NCI-H187 treated with DMSO at 0.1 percent for 48 hours (cell line): ENCODE results near the gene BCAT1.

Experiments used
- DNase-seq: peaks from one replicate; lab custom pipeline; 2025; lab: John Stamatoyannopoulos, UW

The BCAT1 gene

GRCh38 chr12:24768415-24768814 is 180.5 kb downstream of the BCAT1 start:
- no peak for DNase-seq

GRCh38 chr12:24767016-24767415 is 181.9 kb downstream of the BCAT1 start:
- no peak for DNase-seq

- no peak for DNase-seq
Observed at GRCh38 chr12:24764712-24765111, 184.2 kb downstream of the BCAT1 start.

- DNase-seq = no peak
Observed at GRCh38 chr12:24760606-24761378, 188.1 kb downstream of the BCAT1 start.

GRCh38 chr12:24760162-24760561 is 188.7 kb downstream of the BCAT1 start:
- no peak for DNase-seq
